Measurements from ENCODE around the gene MAST2. TPM values are rescaled to one million over a fixed set of nuclear protein-coding genes. Genes with fewer than 3 reads are reported as not detected.

Gene MAST2
- total and polyA plus RNA-seq, 2 of the 4 experiments (the other 2 are of a cell fraction), result 14.2 to 41.0 TPM

DNA sequence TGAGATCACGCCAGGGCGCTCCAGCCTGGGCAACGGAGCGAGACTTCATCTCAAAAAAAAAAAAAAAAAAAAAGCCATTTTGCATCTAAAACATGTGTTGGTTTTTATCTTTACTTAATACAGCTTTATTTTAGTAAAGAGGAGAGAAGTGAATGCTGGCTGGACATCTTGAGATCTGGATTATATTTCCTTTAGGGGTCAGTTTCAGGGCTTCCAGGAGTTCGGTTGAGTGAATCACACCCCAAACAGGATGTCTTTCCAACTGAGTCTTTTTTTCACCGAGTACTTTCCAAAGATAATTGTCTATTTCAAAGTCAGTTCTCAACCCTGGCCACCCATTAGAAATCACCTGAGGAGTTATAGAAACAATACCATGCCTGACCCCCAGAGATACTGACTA is 36.4 kb upstream of the MAST2 start:
- H4K5ac ChIP-seq (ENCODE audit: low read depth, low read length), result no peak overlapping the region
- no peak overlapping the region for H2AK9ac ChIP-seq (replicated peaks; ENCODE audit: low read depth, low read length, poor library complexity)
- H3K9me1 ChIP-seq (ENCODE audit: insufficient read depth, low read length), result no peaks in the 10 kb centered on the region; the same call in 1 of the 2 replicates
- H3K18ac ChIP-seq (ENCODE audit: low read depth, low read length), result no peak overlapping the region
- H2BK15ac ChIP-seq (ENCODE audit: low read depth, low read length), result no peak overlapping the region
- no peak for ATAC-seq (ENCODE audit: low read depth)
- ChIA-PET POLR2A (ENCODE audit: unreplicated experiment) (no interaction called here), CTCF (no interaction called here)
- 0 out of 2 replicates have a peak, but pooled peaks cover 2% of the 10 kb centered on the region for H3K4me1 ChIP-seq (ENCODE audit: control insufficient read depth, insufficient read depth, low read length)
- H4K91ac ChIP-seq (ENCODE audit: insufficient read depth, low read depth, low read length), result no peak overlapping the region
- no peak overlapping the region for H2AK5ac ChIP-seq (ENCODE audit: low read depth, low read length)
- H2BK20ac ChIP-seq (ENCODE audit: low read depth, low read length), result no peak overlapping the region
- no peak overlapping the region for H3K9ac ChIP-seq (ENCODE audit: low read depth, low read length)
- no CpG with 5 or more reads among the region's 6 CpGs for WGBS, 2 experiments (ENCODE audit: extremely low coverage in 2 of 2, insufficient read length in 1 of 2)
- no peak overlapping the region for H2BK120ac ChIP-seq (ENCODE audit: low read depth, low read length)
- intact Hi-C loops (cut with micrococcal nuclease), result loop anchor here (5.0 kb wide), 1 partner anchor 35 kb away; the partner anchor contains the start of gene MAST2
- in situ Hi-C loops (cut with MboI; ENCODE audit: low sequenced_read_pairs), result no loop called here
- dilution Hi-C loops (cut with HindIII; ENCODE audit: low sequenced_read_pairs, unreplicated experiment), result no loop called here
- H3K27ac ChIP-seq (ENCODE audit: insufficient read depth, low read length), result no peak overlapping the region
- no peak overlapping the region for H3K14ac ChIP-seq (replicated peaks; ENCODE audit: low read depth, low read length)
- no peak overlapping the region for H2BK5ac ChIP-seq (ENCODE audit: low read depth, low read length, poor library complexity, severe bottlenecking)
- no peak for TF ChIP-seq MAZ (IDR thresholded peaks at IDR 0.05; ENCODE audit: borderline replicate concordance, low read depth, low read length)
- TF ChIP-seq, protein P1, sequence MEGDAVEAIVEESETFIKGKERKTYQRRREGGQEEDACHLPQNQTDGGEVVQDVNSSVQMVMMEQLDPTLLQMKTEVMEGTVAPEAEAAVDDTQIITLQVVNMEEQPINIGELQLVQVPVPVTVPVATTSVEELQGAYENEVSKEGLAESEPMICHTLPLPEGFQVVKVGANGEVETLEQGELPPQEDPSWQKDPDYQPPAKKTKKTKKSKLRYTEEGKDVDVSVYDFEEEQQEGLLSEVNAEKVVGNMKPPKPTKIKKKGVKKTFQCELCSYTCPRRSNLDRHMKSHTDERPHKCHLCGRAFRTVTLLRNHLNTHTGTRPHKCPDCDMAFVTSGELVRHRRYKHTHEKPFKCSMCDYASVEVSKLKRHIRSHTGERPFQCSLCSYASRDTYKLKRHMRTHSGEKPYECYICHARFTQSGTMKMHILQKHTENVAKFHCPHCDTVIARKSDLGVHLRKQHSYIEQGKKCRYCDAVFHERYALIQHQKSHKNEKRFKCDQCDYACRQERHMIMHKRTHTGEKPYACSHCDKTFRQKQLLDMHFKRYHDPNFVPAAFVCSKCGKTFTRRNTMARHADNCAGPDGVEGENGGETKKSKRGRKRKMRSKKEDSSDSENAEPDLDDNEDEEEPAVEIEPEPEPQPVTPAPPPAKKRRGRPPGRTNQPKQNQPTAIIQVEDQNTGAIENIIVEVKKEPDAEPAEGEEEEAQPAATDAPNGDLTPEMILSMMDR (conservative IDR thresholded peaks at IDR 0.05; ENCODE audit: low read depth, low read length), result no peak
- H3K79me1 ChIP-seq (ENCODE audit: low read depth in 1 of 2, low read length in 2 of 2), result no peaks in the 10 kb centered on the region
- H3K4me2 ChIP-seq (ENCODE audit: low read depth, low read length), result no peak overlapping the region
- H4K8ac ChIP-seq (ENCODE audit: low read depth in 2 of 2, low read length in 2 of 2), result peak overlapping the region in 1 of 2 experiments; percentile 12; a peak in 1 of 4 replicates
- no peaks in the 10 kb centered on the region; the same call in 1 of the 2 replicates for H3K27me3 ChIP-seq (ENCODE audit: control insufficient read depth, insufficient read depth, low read length)
- no peak overlapping the region for H3K56ac ChIP-seq (ENCODE audit: extremely low read depth, insufficient read depth, low read length)
- H3K36me3 ChIP-seq (ENCODE audit: control insufficient read depth, insufficient read depth, low read length), result no peaks in the 10 kb centered on the region
- no peak overlapping the region for H3K23ac ChIP-seq (ENCODE audit: low read depth, low read length)
- no peak overlapping the region for H3K4me3 ChIP-seq (ENCODE audit: insufficient read depth, low read depth, low read length)
- BruUV-seq (replicated peaks), result no TSS peak
- DNase-seq, result peak; percentile 76
- peak overlapping the region; percentile 71; the same call in 1 of the 2 replicates for H3K4ac ChIP-seq (ENCODE audit: low read depth, low read length)
- peak overlapping the region; percentile 70 for H2AFZ ChIP-seq (replicated peaks; ENCODE audit: low read length, poor library complexity)
- no peaks in the 10 kb centered on the region for H4K20me1 ChIP-seq (ENCODE audit: insufficient read depth, low read length)
- H3K9me3 ChIP-seq (ENCODE audit: control insufficient read depth, insufficient read depth, low read length), result no peaks in the 10 kb centered on the region

All from IMR-90 (cell line).